GM12891 (cell line): ENCODE results near the gene FSTL4.

ENCODE experiments used
- POLR2A ChIP-seq: IDR thresholded peaks from 2 replicates; pipeline ENCODE4 v1.6.1; 2011; ENCODE audit warnings: low read depth, low read length, control low read depth
- POLR2AphosphoS5 ChIP-seq: IDR thresholded peaks from 2 replicates; pipeline ENCODE4 v1.6.1; 2011; ENCODE audit warnings: low read depth, low read length, control low read depth

GRCh38 chr5:133154274-133155075 is 457.9 kb downstream of the FSTL4 start:
- TF ChIP-seq POLR2A (no peak), POLR2AphosphoS5 (no peak)
